Measurements from ENCODE around the gene GAS6. TPM values are rescaled to one million over a fixed set of nuclear protein-coding genes. Genes with fewer than 3 reads are reported as not detected.
A peak's percentile ranks its signal among the peaks of the same experiment; 100 is the strongest.

The GAS6 gene
- total RNA-seq, 2 donors from 2014 or later: 206 to 254 TPM

GRCh38 chr13:113882267-113882630 lies 18.4 kb upstream of the GAS6 start:
- peaks cover 0 to 52% of the 10 kb centered on the region in 2 donors for H3K4me1 ChIP-seq
- H3K9me3 ChIP-seq: no peaks in the 10 kb centered on the region
- no peak overlapping the region for H3K4me3 ChIP-seq
- no peaks in the 10 kb centered on the region for H3K27me3 ChIP-seq
- no peaks in the 10 kb centered on the region for H3K36me3 ChIP-seq
- DNase-seq (ENCODE audit: low spot score): peak; percentile 72
- TF ChIP-seq CTCF (IDR thresholded peaks at IDR 0.05): no peak
- peak overlapping the region; percentile 84 to 88 for H3K27ac ChIP-seq

DNA sequence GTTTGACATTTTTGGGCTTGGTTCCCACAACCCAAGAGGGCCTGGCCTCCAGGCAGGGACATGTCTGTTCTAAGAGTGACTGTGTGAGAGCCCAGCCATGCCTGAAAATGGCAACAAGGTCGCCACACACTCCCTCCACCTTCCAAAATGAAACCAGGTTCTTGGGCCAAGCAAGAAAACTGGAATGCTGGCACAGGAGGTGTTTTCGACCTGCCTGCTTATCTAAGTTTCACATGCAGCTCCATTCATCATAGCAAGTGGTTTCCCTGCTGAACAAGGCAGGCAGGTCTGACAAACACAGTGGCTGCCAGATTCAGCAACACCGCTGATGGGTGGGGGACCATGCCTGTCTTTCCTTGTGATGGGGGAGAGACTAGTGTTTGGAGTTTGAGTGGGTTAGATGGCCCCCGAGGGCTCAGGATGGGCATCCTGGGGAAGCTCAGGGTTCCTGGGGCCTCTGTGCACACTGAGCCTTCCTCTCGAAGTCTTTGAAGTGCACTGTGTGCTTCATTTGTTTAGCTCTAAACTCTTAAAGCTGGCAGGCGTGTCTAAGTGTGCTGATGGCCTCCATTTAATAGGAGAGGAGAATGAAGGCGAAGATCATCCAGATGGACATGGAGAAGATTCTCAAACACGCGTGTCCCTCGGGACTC lies 17.9 kb upstream of the GAS6 start:
- TF ChIP-seq CTCF (IDR thresholded peaks at IDR 0.05): no peak
- H3K4me3 ChIP-seq: no peak overlapping the region
- H3K27me3 ChIP-seq: no peaks in the 10 kb centered on the region
- H3K9me3 ChIP-seq: no peaks in the 10 kb centered on the region
- no peaks in the 10 kb centered on the region for H3K36me3 ChIP-seq
- peak; percentile 54 for DNase-seq (ENCODE audit: low spot score)
- peaks cover 0 to 52% of the 10 kb centered on the region in 2 donors for H3K4me1 ChIP-seq
- peak overlapping the region; percentile 84 to 88 for H3K27ac ChIP-seq

DNA sequence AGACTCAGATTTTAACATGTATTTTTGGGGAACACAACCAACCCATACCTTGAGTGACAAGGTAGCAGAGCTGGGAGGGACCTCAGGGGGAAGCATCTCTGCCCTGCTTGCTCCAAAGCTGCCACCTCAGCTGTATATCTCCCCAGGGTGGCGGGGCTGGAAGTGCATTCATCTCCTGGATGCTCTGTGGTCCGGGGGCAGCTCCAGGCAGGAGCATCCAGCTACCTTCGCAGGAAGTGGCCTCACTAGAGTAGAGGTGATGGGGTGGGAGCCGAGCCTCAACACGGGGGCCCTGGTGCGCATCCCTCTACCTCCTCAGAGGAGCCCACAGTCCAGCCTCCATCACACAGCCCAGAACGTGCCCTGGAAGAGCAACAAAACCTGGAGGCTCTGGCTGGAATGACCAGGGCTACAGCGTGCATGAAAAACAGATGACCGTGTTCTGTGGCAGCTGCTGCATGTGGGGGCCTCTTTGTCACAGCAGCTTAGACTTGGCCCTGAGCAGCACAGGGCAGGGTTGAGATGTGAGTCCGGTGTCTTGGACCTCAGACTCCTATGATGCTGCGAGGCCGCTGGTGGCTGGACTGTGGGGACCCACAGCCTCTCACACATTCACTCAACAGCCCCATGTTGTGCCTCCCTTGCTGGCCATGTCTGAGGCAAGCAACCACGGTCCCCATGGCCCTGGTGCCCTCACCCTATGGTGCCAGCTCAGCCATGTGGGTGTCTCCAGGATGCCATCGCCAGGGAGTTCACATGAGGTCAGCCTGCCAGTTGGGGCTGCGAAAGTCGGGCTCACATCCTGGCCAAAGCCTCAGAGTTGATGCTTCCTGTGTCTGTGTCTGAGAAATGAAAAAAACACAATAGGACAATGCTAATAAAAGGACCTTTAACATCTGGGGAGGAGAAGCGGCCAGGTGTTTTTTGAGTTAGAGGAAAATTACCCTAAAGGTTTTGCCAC lies 17.1 kb upstream of the GAS6 start:
- Histone ChIP-seq H3K4me1 (peaks cover 0 to 52% of the 10 kb centered on the region in 2 donors), H3K4me3 (no peak overlapping the region), H3K27ac (peak overlapping the region; percentile 84 to 88), H3K36me3 (no peaks in the 10 kb centered on the region), H3K27me3 (no peaks in the 10 kb centered on the region), H3K9me3 (no peaks in the 10 kb centered on the region)
- DNase-seq (ENCODE audit: low spot score): peak; percentile 58
- TF ChIP-seq CTCF (IDR thresholded peaks at IDR 0.05): no peak

- Histone ChIP-seq H3K4me1 (peaks cover 0 to 52% of the 10 kb centered on the region in 2 donors), H3K9me3 (no peaks in the 10 kb centered on the region), H3K36me3 (no peaks in the 10 kb centered on the region), H3K27ac (peak overlapping the region; percentile 62 to 82), H3K4me3 (no peak overlapping the region), H3K27me3 (no peaks in the 10 kb centered on the region)
- DNase-seq (ENCODE audit: low spot score): peak; percentile 44
- TF ChIP-seq CTCF (IDR thresholded peaks at IDR 0.05): no peak
Observed at GRCh38 chr13:113879494-113880360, 15.9 kb upstream of the GAS6 start.

DNA sequence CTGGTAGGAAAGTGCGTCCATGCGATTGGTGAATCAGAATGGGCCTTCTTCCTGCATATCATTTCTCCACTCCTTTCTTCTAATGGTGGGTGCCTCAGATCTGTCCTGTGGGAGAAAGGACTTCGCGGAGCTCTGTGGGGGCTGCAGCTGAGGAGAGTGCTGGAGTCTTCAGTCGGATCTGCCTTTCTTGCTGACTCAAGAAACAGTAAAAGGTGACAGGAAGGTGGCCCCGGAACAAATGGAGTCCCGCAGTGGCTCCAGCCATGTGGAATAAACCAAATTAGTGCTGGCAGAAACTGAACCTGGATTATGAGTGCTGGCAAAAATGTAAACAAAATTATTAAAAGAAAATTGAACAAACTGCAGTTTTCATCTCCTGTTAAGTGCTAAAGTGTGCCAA lies 15.1 kb upstream of the GAS6 start:
- Histone ChIP-seq H3K27ac (peak overlapping the region; percentile 62 to 82), H3K4me1 (peaks cover 0 to 52% of the 10 kb centered on the region in 2 donors), H3K4me3 (no peak overlapping the region), H3K9me3 (no peaks in the 10 kb centered on the region), H3K27me3 (no peaks in the 10 kb centered on the region), H3K36me3 (no peaks in the 10 kb centered on the region)
- no peak for TF ChIP-seq CTCF (IDR thresholded peaks at IDR 0.05)
- peak; percentile 44 for DNase-seq (ENCODE audit: low spot score)

Data from right atrium auricular region (tissue), 2 donors.